Measurements from ENCODE around the gene KRT17. TPM values are rescaled to one million over a fixed set of nuclear protein-coding genes. Genes with fewer than 3 reads are reported as not detected.
"Not testable (repeated sequence)": the region's sequence is repeated elsewhere in the genome, so short reads cannot be mapped to it uniquely, and the experiment has no call there.

The KRT17 gene
- total and polyA plus RNA-seq, 12 donors: 0.39 to 1.3 (median 0.55) TPM; not detected in 7

DNA sequence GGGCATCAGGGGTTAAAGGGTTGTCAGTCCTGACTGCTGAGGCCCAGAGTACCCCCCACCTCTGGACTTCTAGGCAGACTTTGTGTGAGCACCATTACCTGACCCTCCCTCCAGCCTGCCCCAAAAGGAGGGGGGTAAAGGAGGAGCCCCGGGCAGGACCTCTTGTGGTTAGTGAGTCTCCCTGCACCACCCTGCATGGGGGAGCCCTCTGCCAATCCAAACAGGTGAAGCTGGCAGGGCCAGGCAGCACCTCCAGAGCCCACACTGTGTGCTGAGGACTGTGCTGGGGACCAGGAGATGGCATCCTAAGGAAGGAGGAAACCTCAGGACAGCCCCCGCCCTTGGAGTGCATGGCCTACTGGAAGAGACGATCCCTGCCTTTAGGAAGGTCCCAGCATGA is 35.1 kb downstream of the KRT17 start:
- no peak for TF ChIP-seq POLR2A (IDR thresholded peaks at IDR 0.05)
- TF ChIP-seq, protein P1, sequence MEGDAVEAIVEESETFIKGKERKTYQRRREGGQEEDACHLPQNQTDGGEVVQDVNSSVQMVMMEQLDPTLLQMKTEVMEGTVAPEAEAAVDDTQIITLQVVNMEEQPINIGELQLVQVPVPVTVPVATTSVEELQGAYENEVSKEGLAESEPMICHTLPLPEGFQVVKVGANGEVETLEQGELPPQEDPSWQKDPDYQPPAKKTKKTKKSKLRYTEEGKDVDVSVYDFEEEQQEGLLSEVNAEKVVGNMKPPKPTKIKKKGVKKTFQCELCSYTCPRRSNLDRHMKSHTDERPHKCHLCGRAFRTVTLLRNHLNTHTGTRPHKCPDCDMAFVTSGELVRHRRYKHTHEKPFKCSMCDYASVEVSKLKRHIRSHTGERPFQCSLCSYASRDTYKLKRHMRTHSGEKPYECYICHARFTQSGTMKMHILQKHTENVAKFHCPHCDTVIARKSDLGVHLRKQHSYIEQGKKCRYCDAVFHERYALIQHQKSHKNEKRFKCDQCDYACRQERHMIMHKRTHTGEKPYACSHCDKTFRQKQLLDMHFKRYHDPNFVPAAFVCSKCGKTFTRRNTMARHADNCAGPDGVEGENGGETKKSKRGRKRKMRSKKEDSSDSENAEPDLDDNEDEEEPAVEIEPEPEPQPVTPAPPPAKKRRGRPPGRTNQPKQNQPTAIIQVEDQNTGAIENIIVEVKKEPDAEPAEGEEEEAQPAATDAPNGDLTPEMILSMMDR (IDR thresholded peaks at IDR 0.05): no peak
- no peaks in the 10 kb centered on the region for H3K36me3 ChIP-seq (replicated peaks in 1 of 2)
- H3K4me1 ChIP-seq (replicated peaks in 1 of 2): no peaks in the 10 kb centered on the region
- DNase-seq: no peak
- intact Hi-C loops (cut with DNase I): no loop called here
- no peak overlapping the region for H3K27ac ChIP-seq
- no peaks in the 10 kb centered on the region for H3K27me3 ChIP-seq
- no peaks in the 10 kb centered on the region for H3K9me3 ChIP-seq (replicated peaks in 1 of 3)
- 72 to 77% (median 75%) methylated on average over 3 of the region's 3 CpGs for WGBS, 4 donors
- H3K4me3 ChIP-seq: no peak overlapping the region

DNA sequence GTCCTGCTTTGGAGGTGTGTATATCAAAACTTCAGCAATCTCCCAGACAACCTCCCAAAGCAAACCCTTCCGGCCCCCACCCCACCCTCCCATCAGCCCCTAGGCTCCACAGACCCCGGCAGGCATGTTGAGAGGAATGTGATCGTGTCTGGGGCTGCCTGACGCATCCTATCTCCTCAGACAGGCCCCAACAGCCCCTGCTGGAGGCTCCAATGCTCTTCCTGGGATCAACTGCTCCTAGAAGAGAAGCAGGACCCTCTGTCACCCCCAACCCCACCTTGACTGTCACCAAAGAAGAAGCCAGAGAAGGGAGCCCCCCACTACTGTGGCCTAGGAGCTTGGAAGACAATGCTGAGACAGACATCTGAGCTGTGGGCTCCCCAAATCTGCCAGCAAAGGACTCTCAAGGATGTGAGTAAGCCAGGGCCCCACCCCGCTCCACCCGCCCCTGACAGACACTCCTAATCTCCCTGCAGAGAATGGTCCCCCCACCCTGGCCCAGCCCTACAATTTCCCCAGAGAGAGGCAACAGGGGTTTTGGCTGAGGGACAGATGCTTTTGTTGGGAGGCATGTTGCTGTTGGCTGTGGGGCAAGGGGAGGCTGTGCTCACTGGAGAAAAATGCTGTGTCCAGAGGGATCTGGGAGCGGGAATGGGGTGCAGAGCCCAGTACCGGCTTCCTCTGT is 36.1 kb downstream of the KRT17 start:
- TF ChIP-seq, protein P1 (IDR thresholded peaks at IDR 0.05): no peak
- no peak for TF ChIP-seq POLR2A (IDR thresholded peaks at IDR 0.05)

DNA sequence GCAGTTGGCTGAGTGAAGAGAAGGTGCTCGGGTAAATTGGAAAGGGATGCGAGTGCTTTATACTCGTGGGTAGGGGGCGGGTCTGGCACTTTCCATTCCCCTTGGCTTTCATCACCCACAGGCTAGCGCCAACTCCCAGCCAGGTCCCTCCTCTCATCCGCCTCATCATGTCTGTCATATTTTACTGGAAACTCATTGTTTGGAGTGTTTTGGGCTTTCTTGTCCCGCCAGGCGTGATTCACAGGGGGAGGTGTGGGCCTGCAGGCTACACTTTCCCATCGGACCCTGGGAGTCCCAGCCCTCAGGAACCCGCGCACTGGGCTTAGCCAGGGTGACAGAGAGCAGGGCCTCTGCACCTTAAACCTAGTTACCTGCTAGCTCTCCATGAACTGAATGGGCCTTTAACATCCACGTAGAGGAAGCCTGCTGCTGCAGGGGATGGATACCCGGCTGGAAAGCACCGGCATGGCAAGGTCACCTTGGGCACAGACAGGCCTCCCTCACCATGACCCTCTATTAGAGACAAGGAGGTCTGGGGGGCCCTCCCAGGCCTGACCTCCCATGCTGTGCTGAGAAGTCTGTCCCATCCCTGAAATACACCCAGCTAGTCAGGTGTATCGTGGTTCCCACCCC is 37.4 kb downstream of the KRT17 start, which contains the start of gene KRT14:
Gene KRT14 (minus strand): TSS at position 33 of the 633 bp plus-strand sequence. CDS start 61 bp downstream, outside the sequence.
- Histone ChIP-seq H3K4me1 (replicated peaks in 1 of 2) (no peaks in the 10 kb centered on the region), H3K27me3 (no peaks in the 10 kb centered on the region), H3K36me3 (replicated peaks in 1 of 2) (no peaks in the 10 kb centered on the region), H3K27ac (no peak within 1 kb of the TSS), H3K9me3 (replicated peaks in 1 of 3) (no peaks in the 10 kb centered on the region), H3K4me3 (no peak within 1 kb of the TSS)
- 72 to 84% (median 76%) methylated on average over 12 to 15 of the region's 15 CpGs for WGBS, 4 donors
- TF ChIP-seq, protein P1 (IDR thresholded peaks at IDR 0.05): no peak
- no peak for TF ChIP-seq POLR2A (IDR thresholded peaks at IDR 0.05)
- intact Hi-C loops (cut with DNase I): no loop called here
- DNase-seq: no peak

More for the DNA sequence above, 36.1 kb downstream of the KRT17 start:
- H3K4me1 ChIP-seq (replicated peaks in 1 of 2): no peaks in the 10 kb centered on the region
- intact Hi-C loops (cut with DNase I): no loop called here
- no peak for DNase-seq
- no peak overlapping the region for H3K4me3 ChIP-seq
- no peaks in the 10 kb centered on the region for H3K27me3 ChIP-seq
- H3K9me3 ChIP-seq (replicated peaks in 1 of 3): no peaks in the 10 kb centered on the region
- H3K27ac ChIP-seq: no peak overlapping the region
- 36 to 84% (median 72%) methylated on average over 2 to 8 of the region's 8 CpGs for WGBS, 4 donors
- H3K36me3 ChIP-seq (replicated peaks in 1 of 2): no peaks in the 10 kb centered on the region

DNA sequence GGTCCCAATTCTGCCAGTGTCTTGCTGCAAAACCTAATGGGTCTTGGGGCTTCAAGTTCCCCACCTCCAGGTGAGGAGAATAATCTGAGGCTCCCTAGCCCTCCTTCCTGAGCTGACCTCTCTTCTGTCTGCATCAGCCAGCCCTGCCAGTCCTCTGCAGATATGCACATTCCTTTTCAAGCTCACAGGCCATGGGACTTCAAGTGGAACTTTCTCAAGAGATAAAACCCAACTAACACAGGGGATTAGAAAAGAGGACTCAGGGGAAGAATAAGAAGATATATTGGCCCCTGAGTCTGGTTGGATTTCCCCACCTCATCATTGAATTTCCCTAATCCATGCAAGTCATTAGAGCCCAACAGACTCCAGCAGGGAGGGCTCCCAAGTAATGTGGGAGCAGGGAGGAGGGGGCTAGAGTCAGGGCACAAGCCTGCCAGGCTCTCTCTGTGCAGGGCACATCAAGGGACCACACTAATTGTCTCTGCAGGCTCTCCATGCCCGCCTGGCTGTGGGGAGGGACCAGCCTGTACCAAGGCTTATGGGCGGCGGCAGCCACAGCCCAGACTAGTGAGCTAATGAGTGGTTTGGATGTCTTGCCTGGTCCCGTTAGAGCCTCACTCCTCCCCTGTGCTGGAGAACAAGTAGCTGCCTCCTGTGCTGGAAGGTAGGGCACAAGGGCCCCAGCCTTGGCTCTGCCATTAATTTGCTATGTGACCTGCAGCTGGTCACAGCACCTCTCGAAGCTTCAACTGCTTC is 38.9 kb downstream of the KRT17 start:
- WGBS, 4 donors: 68 to 86% (median 81%) methylated on average over 2 to 5 of the region's 5 CpGs
- intact Hi-C loops (cut with DNase I): no loop called here
- TF ChIP-seq, protein P1 (IDR thresholded peaks at IDR 0.05): no peak
- no peak for TF ChIP-seq POLR2A (IDR thresholded peaks at IDR 0.05)

DNA sequence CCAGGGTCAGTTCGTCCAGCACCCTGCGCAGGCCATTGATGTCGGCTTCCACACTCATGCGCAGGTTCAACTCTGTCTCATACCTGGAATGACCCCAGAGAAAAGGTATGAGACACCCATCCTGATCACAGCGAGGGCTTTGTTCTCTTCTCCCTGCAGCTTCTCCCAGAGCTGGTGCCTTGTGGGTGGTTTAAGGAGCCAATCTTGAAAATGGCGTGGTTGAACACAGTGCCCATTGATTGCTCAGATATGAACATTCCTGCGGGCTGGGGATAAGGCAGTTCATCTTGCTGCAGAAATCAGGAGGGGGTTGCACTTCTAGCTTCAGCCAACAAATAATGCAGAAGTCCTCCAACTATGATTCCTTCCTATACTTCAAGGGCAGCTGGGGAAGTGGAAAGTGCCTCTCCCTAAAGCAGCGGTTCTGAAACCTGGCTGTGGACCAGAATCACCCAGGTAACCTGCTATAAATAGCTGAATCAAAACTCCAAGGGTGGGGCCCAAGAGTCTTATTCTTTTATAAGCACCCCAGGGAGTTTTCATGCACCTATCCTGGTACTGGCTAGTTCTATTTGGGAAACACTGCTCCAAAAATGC is 39.9 kb downstream of the KRT17 start:
- H3K27me3 ChIP-seq; H3K36me3 ChIP-seq (replicated peaks in 1 of 2); DNase-seq; intact Hi-C loops (cut with DNase I); H3K4me1 ChIP-seq (replicated peaks in 1 of 2); H3K4me3 ChIP-seq; H3K27ac ChIP-seq; H3K9me3 ChIP-seq (replicated peaks in 1 of 3): not testable (repeated sequence)
- 86 to 91% (median 88%) methylated on average over 7 to 8 of the region's 8 CpGs for WGBS, 4 donors

More for the DNA sequence above, 38.9 kb downstream of the KRT17 start:
- Histone ChIP-seq H3K27ac (no peak overlapping the region), H3K4me3 (no peak overlapping the region), H3K27me3 (no peaks in the 10 kb centered on the region), H3K9me3 (replicated peaks in 1 of 3) (no peaks in the 10 kb centered on the region), H3K4me1 (replicated peaks in 1 of 2) (no peaks in the 10 kb centered on the region), H3K36me3 (replicated peaks in 1 of 2) (no peaks in the 10 kb centered on the region)
- DNase-seq: no peak

Data from adrenal gland (tissue), 12 donors.